GM23338 (cell line): ENCODE results near the gene DDX5.

Experiments used
- CREB1 ChIP-seq: fragments of 250-450 bp; sonication (Bioruptor Pico); IDR thresholded peaks from 2 replicates; pipeline ENCODE4 v1.5.0; 2020; ENCODE audit warnings: low read depth, mild to moderate bottlenecking, moderate library complexity
- EZH2 ChIP-seq: fragments of 200-600 bp; sonication (generic); IDR thresholded peaks from one replicate; pipeline ENCODE4 v1.8.0; 2017; ENCODE audit warnings: antibody characterized with exemption, mild to moderate bottlenecking, low read depth; ENCODE audit not compliant: unreplicated experiment
- EZH2phosphoT487 ChIP-seq: fragments of 200-600 bp; sonication (generic); IDR thresholded peaks from one replicate; pipeline ENCODE4 v1.8.1; 2018; ENCODE audit warnings: antibody characterized with exemption; ENCODE audit not compliant: unreplicated experiment
- JUNB ChIP-seq: IDR thresholded peaks from one replicate; pipeline ENCODE4 v1.6.1; 2016; ENCODE audit warnings: antibody characterized with exemption; ENCODE audit not compliant: unreplicated experiment
- NANOG ChIP-seq: IDR thresholded peaks from 2 replicates; pipeline ENCODE4 v1.6.1; 2016; ENCODE audit warnings: antibody characterized with exemption, borderline replicate concordance
- POLR2AphosphoS5 ChIP-seq: IDR thresholded peaks from 2 replicates; pipeline ENCODE4 v1.6.1; 2016; ENCODE audit warnings: antibody characterized with exemption, low read depth
- STAT1 ChIP-seq: IDR thresholded peaks from one replicate; pipeline ENCODE4 v1.6.1; 2016; ENCODE audit warnings: antibody characterized with exemption; ENCODE audit not compliant: unreplicated experiment
- ZNF114 ChIP-seq: fragments of 250-450 bp; sonication (Bioruptor Pico); IDR thresholded peaks from 2 replicates; pipeline ENCODE4 v1.5.0; 2020; ENCODE audit warnings: mild to moderate bottlenecking, moderate library complexity
- TF ChIP-seq, protein P1 (sequence below), 2 experiments: fragments of 200-600 bp in 1 of 2; sonication (generic) in 1 of 2; conservative IDR thresholded peaks; 2 replicates each; pipeline versions ENCODE4 v1.5.1 to v1.6.1; 2016 to 2017; ENCODE audit warnings: antibody characterized with exemption in 2 of 2, low read depth in 2 of 2, mild to moderate bottlenecking in 2 of 2, moderate library complexity in 1 of 2
- TF ChIP-seq, protein P2 (sequence below): IDR thresholded peaks from 2 replicates; pipeline ENCODE4 v1.6.1; 2016; ENCODE audit warnings: antibody characterized with exemption
- TF ChIP-seq, protein P3 (sequence below): IDR thresholded peaks from one replicate; pipeline ENCODE4 v1.6.1; 2018; ENCODE audit warnings: antibody characterized with exemption; ENCODE audit not compliant: unreplicated experiment
- TF ChIP-seq, protein P4 (sequence below): fragments of 250-450 bp; sonication (Bioruptor Pico); IDR thresholded peaks from 2 replicates; pipeline ENCODE4 v1.5.0; 2020; ENCODE audit warnings: mild to moderate bottlenecking, moderate library complexity

DNA sequence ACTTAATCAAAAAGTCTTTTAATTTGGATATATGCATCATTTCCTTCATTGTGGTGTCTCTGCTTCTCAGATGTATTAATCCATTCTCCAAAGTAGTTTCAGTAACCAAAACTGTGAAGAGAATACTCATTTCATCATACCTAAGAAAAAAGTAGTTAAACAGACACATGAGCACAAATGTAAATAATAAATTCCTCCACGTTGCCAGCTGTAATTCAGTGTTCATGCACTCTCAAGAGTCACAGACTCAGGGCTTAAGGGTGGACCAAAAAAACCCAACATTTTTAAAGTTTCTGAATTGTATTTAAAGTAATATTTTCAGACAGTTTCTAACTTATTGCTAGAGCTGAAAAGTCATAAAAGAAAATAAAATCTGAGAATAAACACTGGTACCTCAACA lies 28.2 kb downstream of the DDX5 start:
- TF ChIP-seq, protein P1, sequence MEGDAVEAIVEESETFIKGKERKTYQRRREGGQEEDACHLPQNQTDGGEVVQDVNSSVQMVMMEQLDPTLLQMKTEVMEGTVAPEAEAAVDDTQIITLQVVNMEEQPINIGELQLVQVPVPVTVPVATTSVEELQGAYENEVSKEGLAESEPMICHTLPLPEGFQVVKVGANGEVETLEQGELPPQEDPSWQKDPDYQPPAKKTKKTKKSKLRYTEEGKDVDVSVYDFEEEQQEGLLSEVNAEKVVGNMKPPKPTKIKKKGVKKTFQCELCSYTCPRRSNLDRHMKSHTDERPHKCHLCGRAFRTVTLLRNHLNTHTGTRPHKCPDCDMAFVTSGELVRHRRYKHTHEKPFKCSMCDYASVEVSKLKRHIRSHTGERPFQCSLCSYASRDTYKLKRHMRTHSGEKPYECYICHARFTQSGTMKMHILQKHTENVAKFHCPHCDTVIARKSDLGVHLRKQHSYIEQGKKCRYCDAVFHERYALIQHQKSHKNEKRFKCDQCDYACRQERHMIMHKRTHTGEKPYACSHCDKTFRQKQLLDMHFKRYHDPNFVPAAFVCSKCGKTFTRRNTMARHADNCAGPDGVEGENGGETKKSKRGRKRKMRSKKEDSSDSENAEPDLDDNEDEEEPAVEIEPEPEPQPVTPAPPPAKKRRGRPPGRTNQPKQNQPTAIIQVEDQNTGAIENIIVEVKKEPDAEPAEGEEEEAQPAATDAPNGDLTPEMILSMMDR (conservative IDR thresholded peaks at IDR 0.05; ENCODE audit: low read depth in 2 of 2): no peak
- TF ChIP-seq JUNB: no peak
- TF ChIP-seq EZH2: no peak
- TF ChIP-seq POLR2AphosphoS5: no peak
- TF ChIP-seq, protein P2, sequence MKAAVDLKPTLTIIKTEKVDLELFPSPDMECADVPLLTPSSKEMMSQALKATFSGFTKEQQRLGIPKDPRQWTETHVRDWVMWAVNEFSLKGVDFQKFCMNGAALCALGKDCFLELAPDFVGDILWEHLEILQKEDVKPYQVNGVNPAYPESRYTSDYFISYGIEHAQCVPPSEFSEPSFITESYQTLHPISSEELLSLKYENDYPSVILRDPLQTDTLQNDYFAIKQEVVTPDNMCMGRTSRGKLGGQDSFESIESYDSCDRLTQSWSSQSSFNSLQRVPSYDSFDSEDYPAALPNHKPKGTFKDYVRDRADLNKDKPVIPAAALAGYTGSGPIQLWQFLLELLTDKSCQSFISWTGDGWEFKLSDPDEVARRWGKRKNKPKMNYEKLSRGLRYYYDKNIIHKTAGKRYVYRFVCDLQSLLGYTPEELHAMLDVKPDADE: no peak
- no peak for TF ChIP-seq EZH2phosphoT487
- no peak for TF ChIP-seq ZNF114 (CRISPR knock-in tag)
- TF ChIP-seq, protein P3, sequence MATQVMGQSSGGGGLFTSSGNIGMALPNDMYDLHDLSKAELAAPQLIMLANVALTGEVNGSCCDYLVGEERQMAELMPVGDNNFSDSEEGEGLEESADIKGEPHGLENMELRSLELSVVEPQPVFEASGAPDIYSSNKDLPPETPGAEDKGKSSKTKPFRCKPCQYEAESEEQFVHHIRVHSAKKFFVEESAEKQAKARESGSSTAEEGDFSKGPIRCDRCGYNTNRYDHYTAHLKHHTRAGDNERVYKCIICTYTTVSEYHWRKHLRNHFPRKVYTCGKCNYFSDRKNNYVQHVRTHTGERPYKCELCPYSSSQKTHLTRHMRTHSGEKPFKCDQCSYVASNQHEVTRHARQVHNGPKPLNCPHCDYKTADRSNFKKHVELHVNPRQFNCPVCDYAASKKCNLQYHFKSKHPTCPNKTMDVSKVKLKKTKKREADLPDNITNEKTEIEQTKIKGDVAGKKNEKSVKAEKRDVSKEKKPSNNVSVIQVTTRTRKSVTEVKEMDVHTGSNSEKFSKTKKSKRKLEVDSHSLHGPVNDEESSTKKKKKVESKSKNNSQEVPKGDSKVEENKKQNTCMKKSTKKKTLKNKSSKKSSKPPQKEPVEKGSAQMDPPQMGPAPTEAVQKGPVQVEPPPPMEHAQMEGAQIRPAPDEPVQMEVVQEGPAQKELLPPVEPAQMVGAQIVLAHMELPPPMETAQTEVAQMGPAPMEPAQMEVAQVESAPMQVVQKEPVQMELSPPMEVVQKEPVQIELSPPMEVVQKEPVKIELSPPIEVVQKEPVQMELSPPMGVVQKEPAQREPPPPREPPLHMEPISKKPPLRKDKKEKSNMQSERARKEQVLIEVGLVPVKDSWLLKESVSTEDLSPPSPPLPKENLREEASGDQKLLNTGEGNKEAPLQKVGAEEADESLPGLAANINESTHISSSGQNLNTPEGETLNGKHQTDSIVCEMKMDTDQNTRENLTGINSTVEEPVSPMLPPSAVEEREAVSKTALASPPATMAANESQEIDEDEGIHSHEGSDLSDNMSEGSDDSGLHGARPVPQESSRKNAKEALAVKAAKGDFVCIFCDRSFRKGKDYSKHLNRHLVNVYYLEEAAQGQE: no peak
- TF ChIP-seq CREB1 (CRISPR knock-in tag): no peak
- TF ChIP-seq, protein P4, sequence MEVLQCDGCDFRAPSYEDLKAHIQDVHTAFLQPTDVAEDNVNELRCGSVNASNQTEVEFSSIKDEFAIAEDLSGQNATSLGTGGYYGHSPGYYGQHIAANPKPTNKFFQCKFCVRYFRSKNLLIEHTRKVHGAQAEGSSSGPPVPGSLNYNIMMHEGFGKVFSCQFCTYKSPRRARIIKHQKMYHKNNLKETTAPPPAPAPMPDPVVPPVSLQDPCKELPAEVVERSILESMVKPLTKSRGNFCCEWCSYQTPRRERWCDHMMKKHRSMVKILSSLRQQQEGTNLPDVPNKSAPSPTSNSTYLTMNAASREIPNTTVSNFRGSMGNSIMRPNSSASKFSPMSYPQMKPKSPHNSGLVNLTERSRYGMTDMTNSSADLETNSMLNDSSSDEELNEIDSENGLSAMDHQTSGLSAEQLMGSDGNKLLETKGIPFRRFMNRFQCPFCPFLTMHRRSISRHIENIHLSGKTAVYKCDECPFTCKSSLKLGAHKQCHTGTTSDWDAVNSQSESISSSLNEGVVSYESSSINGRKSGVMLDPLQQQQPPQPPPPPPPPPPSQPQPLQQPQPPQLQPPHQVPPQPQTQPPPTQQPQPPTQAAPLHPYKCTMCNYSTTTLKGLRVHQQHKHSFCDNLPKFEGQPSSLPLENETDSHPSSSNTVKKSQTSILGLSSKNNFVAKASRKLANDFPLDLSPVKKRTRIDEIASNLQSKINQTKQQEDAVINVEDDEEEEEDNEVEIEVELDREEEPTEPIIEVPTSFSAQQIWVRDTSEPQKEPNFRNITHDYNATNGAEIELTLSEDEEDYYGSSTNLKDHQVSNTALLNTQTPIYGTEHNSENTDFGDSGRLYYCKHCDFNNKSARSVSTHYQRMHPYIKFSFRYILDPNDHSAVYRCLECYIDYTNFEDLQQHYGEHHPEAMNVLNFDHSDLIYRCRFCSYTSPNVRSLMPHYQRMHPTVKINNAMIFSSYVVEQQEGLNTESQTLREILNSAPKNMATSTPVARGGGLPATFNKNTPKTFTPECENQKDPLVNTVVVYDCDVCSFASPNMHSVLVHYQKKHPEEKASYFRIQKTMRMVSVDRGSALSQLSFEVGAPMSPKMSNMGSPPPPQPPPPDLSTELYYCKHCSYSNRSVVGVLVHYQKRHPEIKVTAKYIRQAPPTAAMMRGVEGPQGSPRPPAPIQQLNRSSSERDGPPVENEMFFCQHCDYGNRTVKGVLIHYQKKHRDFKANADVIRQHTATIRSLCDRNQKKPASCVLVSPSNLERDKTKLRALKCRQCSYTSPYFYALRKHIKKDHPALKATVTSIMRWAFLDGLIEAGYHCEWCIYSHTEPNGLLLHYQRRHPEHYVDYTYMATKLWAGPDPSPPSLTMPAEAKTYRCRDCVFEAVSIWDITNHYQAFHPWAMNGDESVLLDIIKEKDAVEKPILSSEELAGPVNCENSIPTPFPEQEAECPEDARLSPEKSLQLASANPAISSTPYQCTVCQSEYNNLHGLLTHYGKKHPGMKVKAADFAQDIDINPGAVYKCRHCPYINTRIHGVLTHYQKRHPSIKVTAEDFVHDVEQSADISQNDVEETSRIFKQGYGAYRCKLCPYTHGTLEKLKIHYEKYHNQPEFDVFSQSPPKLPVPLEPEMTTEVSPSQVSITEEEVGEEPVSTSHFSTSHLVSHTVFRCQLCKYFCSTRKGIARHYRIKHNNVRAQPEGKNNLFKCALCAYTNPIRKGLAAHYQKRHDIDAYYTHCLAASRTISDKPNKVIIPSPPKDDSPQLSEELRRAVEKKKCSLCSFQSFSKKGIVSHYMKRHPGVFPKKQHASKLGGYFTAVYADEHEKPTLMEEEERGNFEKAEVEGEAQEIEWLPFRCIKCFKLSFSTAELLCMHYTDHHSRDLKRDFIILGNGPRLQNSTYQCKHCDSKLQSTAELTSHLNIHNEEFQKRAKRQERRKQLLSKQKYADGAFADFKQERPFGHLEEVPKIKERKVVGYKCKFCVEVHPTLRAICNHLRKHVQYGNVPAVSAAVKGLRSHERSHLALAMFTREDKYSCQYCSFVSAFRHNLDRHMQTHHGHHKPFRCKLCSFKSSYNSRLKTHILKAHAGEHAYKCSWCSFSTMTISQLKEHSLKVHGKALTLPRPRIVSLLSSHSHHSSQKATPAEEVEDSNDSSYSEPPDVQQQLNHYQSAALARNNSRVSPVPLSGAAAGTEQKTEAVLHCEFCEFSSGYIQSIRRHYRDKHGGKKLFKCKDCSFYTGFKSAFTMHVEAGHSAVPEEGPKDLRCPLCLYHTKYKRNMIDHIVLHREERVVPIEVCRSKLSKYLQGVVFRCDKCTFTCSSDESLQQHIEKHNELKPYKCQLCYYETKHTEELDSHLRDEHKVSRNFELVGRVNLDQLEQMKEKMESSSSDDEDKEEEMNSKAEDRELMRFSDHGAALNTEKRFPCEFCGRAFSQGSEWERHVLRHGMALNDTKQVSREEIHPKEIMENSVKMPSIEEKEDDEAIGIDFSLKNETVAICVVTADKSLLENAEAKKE (CRISPR knock-in tag): no peak
- TF ChIP-seq NANOG: no peak
- no peak for TF ChIP-seq STAT1
